GM19372 (cell line): ENCODE results near the gene STMN3.
"Not testable (repeated sequence)": the region's sequence is repeated elsewhere in the genome, so short reads cannot be mapped to it uniquely, and the experiment has no call there.

Source experiments
- ATAC-seq: cut with Tn5 transposase; IDR thresholded peaks from one replicate; pipeline ENCODE4 v1.9.1; 2021; ENCODE audit warnings: mild to moderate bottlenecking, low read depth, moderate library complexity; ENCODE audit not compliant: unreplicated experiment

The STMN3 gene

DNA sequence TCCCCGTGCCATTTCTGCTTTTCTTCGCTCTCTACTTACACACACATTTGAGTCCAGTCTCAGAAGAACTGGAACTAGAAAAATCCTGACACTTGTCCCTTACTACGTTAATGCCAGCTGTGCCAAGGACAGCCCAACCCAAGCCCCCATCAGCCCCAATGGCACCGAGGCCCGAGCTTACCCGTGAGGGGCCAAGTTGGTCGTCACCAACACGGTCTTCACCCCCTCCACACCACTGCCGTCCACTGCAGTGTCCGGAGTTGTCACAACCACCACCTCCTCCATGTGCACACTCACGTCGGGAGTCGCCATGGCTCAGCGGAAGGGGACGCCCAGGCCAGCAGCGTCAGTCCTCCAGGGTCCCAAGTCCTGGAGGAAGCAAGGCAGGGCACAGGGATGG is 34.1 kb downstream of the STMN3 start:
- no peak for ATAC-seq

DNA sequence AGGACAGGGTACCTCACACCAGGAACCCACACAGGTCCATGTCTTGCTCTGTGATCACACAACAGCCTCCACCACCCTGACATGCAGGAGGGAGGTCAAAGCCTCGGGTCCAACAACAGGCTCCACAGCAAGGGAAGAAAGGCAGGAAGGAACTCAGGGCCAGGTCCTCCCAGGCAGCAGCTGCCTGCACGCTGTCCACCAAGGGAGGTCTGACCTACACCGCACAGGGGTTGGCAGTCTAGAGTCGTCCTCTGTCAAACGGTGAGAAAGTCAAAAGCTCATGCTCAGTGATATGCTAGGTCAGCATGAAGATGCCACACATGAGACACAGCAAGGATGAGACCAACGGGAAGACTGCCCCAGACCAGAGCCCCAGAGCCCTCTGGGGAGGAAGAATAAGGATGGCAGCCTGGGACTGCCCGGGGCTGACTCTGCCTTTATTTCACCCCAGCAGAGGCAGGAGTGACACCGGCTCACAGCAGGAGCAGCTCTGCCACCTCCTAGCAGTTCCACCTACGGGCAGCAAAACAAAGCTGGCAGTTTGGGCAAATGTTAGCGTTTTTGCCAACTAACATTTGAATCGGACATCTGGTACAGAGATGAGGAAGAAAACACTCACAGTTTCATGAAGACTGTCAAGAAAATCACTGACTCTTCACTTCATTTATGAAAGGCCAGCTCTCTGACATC is 34.8 kb downstream of the STMN3 start:
- no peak for ATAC-seq

DNA sequence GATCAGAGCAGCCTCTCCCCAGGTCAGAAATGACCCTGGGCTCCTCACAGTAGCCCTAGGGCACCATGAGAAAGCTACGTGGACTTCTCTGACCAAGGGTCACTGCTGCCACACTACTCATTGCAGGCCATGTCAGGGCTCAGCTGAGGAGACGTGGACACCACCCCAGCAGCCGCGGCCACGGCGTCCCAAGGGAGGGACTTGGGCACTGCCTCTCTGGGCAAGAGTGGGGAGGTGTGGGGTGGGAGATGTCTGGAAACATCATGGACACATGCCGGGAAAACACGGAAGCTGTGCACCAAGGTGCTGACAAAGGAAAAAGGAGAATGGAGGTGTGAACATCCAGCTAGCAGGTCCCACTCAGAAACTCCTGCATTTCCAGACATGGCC is 35.4 kb downstream of the STMN3 start:
- no peak for ATAC-seq

DNA sequence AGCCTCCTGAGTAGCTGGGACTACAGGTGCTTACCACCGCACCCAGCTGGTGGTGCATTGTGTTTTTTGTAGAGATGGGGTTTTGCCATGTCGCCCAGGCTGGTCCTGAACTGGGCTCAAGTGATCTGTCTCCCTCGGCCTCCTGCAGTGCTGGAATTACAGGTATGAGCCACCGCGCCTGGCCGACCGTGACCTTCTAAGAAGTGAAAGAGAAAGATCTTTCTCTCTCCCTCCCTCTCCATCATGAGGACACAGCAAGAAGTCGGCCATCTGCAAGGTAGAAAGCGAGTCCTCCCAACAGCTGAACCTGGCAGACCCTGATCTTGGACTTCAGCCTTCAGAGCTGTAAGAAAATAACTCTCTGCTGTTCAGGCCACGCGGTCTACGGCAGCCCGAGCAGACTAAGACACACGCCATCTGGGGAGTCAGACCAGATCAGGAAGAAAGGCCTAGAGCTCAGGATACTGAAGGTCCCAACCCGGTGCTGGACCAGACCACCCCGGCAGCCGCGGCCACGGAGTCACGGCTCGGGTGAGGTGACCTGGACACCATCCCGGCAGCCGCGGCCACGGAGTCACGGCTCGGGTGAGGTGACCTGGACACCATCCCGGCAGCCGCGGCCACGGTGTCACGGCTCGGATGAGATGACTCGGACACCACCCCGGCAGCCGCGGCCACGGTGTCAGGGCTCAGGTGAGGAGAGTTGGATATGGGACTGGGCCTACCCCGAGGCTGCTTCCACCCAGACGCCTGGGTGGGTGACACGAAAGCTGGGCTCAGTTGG is 35.9 kb downstream of the STMN3 start:
- no peak for ATAC-seq

DNA sequence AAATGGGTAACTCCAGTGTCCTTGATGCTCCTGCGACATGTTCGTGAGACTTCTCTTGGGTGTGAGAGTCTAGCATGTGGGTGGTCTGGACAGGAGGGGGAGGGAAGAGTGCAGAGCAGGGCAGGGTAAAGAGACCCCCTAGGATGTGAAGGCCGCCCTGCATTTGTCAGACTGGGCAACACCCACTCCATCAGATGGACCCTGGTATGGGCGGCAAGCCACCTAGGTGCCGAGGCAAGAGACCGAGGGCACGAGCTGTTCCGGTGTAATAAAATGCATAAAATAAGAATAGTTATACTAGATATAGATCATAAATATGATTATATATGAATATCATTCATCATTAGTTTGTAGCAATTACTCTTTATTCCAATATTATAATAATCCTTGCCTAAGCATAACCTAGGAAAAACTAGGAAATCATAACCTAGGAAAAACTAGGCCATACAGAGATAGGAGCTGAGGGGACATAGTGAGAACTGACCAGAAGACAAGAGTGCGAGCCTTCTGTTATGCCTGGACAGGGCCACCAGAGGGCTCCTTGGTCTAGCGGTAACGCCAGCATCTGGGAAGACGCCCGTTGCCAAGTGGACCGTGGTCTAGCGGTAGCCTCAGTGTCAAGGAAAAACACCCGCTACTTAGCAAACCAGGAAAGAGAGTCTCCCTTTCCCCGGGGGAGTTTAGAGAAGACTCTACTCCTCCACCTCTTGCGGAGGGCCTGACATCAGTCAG is 39.2 kb downstream of the STMN3 start:
- ATAC-seq = not testable (repeated sequence)

DNA sequence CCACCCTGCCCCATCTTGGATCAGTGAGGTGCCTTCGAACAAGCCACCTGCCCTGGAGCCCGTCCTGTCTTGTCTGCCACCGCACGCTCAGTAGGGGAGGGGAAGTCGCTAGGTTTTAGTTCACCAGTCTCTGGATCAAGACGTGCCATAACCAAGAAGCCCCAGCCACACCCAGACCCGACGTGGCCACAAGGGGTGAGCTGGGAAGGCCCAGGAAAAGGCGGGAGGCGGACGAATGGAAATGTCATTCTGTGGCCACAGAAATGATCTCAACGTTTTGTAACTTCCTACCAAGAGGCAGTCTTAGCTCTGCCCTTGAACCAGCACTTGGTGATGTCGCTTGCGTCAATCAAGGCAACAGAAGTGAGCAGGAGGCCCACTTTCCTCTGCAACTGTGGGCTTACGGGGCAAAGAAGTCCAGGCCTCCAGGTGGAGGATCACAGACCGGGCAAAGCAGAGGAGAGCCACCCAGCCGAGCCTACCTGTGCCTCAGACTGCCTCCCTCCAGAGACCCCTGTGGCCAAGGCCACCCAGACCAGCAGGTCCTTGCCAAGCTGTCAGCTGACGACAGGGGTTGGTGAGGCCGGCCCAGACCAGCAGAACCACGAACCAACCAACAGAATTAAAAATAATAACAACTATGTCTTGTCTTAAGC is 40.8 kb downstream of the STMN3 start:
- ATAC-seq = no peak

DNA sequence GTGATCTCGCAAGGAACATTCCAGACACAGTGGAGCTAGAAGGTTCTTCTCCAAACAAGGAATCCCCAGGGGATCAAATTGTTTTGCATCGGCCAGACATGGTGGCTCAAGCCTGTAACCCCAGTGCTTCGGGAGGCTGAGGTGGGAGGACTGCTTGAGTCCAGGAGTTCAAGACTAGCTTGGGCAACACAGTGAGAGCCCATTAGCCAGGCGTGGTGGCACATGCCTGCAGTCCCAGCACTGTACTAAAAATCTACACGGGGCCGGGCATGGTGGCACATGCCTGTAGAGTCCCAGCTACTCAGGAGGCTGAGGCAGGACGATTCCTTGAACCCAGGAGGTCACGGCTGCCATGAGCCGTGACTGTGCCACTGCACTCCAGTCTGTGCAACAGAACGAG is 41.6 kb downstream of the STMN3 start:
- ATAC-seq = no peak

DNA sequence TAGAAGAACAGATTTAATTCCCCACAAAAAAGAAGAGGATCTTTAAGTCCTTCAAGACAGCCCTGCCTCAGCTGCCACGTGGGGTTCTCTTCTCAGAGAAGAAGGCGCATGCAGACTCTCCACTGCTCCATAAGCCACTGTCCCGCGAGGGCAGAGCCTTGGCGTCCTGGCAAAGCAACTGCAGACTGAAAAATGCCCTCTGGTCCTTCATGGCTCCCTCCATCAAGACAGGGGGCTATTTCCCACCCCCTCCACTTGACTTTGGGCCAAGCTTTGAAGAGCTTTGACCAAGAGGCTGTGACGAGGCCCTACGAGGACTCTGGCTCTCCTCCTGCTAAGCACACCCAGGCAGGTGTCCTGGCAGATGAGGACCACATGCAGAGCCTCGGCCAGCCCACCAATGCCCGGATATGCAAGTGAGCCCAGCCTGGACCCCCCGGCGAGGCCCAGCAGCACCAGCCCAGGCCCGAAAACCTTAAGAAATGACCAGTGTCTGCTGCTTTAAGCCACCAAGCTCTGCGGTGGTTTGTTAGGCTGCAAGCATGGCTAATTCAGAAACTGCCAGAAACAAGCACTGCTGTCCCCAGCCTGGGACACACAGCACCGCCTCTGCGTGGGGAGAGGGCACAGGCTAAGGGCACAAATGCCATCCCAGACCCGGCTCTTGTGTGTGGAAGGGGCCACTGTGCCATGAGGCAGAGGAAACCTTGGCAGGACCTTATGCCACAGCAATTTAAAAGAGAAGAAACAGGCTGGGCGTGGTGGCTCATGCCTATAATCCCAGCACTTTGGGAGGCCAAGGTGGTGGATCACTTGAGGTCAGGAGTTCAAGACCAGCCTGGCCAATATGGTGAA is 42.4 kb downstream of the STMN3 start:
- ATAC-seq = no peak

DNA sequence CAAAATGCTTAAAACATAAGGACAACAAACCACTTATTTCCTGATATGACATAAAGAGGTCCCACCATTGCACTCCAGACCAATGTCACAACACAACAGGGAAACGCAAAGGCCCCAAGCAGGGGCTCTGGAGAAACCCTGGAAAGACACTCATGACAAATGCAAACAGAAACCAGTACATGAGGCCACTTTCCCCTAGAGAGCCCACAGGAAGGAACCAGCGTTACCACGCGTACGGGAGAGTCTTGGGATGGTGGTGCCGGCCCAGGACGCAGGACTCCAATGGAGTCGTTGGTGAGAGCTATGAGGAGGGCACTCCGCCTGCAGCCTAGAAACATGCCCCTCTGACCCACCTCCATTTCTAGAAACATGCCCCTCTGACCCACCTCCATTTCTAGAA is 46.5 kb downstream of the STMN3 start:
- ATAC-seq = no peak

DNA sequence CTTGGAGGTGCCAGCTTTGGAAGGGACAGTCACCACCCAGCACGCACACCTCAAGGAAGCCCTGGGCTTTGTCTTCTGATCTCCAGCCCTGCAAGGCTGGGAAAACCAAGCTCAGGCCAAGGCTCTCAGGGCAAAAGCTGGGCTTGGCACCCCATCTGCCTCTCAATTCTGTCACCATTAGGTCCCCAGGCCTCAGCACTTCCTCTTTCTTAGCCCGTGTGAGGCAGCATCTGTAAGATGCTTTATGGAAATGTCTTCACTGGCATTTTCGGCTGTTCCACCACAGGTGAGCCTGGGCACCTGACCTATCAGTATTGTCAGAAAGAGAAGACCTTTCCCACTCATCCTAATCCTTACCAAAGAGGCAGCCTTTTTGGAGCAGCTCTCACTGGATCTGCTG is 50.9 kb downstream of the STMN3 start:
- ATAC-seq = no peak

DNA sequence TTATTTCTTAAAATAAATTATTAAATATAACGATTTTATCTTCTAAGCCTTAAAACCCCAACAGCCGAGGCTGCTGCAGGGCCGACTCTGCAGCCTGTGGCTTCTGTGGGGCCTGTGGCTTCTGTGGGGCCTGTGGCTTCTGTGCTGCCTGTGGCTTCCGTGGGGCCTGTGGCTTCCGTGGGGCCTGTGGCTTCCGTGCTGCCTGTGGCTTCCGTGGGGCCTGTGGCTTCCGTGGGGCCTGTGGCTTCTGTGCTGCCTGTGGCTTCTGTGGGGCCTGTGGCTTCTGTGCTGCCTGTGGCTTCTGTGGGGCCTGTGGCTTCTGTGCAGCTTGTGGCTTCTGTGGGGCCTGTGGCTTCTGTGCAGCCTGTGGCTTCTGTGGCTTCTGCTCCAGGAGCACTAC is 51.5 kb downstream of the STMN3 start:
- ATAC-seq = not testable (repeated sequence)

DNA sequence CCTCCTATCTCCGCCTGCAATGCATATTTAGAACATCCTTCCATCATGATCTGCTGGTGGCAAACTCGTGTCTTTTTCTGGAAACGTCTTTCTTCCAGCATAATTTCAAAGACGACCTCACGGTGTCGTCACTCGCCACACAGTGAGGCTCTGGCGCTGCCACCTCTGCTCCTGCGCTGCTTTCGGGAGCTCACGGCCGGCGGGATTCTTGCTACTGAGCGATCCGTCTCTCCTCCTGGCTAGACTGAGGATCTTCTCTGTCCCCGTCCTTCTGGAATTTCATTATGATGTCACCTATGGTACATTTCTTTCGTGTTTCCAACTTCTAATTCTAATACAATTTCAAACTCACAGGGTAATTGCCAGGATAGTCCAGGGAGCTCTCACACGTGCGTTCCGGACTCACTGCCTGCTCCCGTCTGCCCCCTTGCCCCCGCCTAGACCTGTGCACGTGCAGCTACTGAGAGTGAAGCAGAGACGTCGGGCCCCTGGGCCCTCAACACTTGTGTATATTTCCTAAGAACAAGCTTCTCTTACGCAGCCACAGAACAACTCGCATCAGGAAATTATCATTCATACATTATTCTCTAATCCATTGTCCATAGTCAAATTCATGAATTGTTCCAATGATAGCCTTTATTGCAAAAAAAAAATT is 53.7 kb downstream of the STMN3 start:
- ATAC-seq = no peak

DNA sequence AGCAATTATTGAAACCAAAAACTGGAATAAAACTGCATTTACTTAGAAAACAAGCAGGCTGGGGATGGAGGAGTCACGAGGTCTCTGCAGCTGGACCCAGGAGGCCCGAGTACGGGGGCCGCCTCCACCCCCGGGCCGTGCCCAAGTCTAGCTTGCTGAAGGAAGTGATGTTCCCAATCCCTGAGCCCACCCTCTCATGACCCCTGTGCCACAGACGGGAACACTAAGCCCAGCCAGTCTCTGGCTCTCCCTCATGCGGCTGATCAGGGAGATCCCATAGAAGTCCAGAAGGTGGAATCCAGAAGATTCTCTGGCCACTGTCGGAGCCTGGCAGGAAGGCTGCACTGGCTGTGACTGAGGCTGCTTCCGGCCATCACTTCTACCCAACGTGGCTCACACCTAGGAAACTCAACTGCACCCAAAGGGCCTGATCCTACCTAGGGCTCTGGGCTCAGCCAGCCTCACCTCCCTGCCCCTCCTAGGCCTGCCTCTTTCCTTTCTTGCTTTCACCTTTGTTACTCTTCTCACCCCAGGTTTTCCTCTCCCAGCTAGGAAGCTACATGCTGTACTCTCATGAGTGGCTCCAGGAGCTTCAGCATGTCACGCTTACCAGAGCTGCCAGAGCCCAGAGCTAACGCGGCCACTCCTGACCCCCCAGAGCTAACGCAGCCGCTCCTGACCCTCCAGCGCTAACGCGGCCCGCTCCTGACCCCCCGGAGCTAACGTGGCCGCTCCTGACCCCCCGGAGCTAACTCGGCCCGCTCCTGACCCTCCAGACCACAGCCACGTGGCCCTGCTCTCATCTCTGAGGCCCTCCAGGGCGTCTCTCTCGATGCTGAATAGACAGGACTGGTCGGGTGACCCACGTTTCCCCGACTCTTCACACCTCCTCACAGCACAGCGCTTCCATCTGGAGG is 54.5 kb downstream of the STMN3 start:
- no peak for ATAC-seq

DNA sequence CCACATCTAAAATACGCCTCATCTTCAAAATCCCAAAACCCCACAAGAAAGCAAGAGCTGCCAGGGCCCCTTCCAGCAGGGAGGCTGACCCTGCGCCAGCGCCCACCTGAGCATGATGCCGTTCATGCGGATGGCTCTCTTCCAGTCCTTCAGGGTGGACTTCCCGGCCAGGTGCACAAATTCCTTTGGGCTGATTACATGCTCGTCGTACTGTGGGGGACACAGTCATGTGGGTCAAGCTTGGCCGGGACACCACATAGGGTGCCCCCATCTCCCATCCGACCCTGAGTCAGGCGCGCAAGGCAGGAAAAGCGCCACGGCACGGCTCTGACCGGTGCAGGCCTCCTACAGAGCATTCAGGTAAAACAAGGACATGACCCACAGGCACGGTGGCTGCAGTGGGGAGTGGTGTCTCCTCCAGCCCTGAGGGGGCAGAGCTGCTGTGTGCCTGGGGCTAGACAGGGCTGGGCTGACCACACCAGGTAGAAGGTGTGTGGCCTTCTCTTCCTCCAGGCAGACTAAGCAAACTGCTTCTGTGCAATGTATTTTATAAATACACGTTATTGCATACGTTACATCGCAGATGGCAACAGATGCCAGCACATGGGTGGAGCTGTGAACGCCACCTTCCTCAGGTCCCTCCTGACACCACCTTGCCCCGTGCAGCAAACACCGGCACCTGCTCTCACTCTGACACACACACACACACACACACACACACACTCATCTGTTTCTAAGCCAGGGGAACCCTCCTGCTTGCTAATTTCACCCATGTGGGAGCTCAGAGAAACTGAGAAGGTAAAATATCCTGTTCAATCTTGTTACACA is 55.4 kb downstream of the STMN3 start:
- ATAC-seq = no peak

DNA sequence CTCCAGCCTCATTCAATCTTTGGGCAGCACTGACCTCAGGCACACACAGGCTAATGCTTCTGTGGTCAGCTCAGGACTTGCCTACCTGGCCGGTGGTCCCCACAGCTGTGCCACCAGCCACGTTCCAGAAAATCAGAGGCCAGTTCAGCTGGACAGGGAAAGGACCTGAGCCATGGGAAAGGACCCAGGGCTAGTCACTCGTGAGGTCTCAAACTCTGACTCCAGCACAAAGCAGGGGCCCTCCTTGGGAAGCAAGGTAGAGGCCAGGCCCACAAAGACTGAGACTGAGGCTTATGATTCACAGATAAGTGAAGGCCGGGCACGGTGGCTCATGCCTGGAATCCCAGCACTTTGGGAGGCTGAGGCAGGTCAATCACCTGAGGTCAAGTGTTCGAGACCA is 56.8 kb downstream of the STMN3 start:
- ATAC-seq = no peak

DNA sequence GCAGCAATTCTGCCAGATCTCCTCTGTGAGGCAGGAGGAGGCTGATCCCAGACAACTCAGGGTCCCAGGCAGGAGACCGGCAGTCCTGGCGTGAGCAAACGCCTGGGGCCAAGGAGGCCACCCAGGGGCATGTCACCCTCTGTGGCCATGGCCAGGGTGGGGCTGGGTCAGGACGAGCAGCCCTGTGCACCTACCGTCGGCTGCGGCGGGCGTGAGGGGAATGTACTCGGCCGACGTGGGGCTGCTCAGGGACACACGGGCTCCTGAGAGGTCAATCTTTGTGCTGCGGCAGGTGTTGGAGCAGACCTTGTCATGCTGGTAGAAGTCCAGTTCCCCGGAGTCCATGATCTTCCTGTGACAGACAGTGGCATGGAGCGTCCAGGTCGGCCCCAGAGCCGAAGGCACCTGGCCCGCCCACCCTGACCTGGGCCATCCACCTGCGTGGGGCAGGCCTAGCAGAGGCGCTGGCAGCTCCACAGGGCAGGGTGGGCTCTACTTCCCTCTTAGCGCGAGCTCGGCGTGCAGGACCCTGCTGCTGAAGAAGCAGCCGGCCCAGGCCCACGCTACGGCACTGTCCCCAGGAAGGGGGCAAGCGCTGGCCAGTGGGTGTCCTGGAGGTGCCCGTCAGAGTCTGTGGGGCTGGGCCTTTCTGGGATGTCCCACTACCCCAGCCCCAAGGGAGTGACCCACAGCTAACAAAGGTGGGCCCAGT is 57.7 kb downstream of the STMN3 start:
- no peak for ATAC-seq

DNA sequence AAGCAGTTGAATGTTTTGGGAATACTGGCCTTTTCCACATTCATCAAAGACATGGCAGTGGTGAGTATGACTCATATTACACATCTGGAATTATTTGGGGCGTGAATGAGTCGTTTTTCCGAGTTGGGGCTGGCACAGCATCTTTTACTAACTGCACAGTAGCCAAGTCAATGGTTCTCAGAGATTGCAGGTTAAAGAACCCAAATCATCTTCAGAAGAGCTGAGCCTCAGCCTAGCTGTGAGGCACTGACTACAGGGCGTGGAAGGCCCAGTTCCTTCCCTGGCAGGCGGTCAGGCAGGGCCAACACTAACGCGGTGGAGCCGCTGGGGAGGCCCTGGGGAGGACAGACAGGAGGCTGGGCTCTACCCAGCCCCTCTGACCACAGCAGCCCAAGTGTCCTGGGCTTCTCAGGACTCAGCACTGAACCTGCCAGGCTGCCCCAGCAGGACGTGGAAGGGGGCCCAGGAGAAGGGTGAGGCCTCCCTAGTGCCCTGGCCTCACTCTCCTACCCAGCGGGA is 59.1 kb downstream of the STMN3 start:
- no peak for ATAC-seq
